Thyroid gland (tissue), 4 donors: ENCODE measurements around the gene PTPA.

ENCODE experiments used
- POLR2A ChIP-seq, 2 donors: fragments of 450-650 bp; IDR thresholded peaks; one replicate each; pipeline ENCODE4 v1.6.1; 2017; ENCODE audit warnings: antibody characterized with exemption in 2 of 2, mild to moderate bottlenecking in 2 of 2, moderate library complexity in 1 of 2
- TF ChIP-seq, protein P1 (sequence below), 6 experiments: fragments of 200-600 bp in 3 of 6; fragments of 450-650 bp in 3 of 6; sonication (generic) in 3 of 6; IDR thresholded peaks; one replicate each; pipeline ENCODE4 v1.5.1; 2016 to 2019; ENCODE audit warnings: antibody characterized with exemption in 6 of 6, mild to moderate bottlenecking in 2 of 6, inconsistent platforms in 1 of 6, moderate library complexity in 1 of 6

DNA sequence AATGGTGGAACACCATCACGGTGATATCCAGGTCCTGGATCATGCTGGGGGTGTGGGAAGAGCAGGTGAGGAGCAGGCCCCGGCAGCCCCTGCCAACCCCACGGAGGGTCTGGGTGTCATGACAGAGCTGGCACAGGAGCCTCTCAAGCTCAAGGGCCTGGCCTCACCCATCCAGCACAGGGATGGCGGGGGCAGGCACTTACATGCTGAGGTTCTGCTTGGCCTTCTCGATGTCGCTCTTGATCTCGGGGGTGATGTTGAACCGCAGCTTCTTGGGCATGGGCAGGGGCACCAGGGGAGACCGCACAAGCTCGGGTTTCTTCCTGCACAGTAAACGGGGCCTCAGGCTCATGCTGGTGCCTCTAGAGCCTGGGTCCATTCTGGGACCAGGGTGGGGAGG, 12.9 kb upstream of the PTPA start:
- TF ChIP-seq, protein P1, sequence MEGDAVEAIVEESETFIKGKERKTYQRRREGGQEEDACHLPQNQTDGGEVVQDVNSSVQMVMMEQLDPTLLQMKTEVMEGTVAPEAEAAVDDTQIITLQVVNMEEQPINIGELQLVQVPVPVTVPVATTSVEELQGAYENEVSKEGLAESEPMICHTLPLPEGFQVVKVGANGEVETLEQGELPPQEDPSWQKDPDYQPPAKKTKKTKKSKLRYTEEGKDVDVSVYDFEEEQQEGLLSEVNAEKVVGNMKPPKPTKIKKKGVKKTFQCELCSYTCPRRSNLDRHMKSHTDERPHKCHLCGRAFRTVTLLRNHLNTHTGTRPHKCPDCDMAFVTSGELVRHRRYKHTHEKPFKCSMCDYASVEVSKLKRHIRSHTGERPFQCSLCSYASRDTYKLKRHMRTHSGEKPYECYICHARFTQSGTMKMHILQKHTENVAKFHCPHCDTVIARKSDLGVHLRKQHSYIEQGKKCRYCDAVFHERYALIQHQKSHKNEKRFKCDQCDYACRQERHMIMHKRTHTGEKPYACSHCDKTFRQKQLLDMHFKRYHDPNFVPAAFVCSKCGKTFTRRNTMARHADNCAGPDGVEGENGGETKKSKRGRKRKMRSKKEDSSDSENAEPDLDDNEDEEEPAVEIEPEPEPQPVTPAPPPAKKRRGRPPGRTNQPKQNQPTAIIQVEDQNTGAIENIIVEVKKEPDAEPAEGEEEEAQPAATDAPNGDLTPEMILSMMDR (IDR thresholded peaks at IDR 0.05): no peak
- no peak for TF ChIP-seq POLR2A (IDR thresholded peaks at IDR 0.05)
